ENCODE results near the gene CADM3. TPM values are rescaled to one million over a fixed set of nuclear protein-coding genes. Genes with fewer than 3 reads are reported as not detected.

Gene CADM3
- total RNA-seq, 6 experiments from 2014 or later: 0.11 to 0.61 (median 0.16) TPM

DNA sequence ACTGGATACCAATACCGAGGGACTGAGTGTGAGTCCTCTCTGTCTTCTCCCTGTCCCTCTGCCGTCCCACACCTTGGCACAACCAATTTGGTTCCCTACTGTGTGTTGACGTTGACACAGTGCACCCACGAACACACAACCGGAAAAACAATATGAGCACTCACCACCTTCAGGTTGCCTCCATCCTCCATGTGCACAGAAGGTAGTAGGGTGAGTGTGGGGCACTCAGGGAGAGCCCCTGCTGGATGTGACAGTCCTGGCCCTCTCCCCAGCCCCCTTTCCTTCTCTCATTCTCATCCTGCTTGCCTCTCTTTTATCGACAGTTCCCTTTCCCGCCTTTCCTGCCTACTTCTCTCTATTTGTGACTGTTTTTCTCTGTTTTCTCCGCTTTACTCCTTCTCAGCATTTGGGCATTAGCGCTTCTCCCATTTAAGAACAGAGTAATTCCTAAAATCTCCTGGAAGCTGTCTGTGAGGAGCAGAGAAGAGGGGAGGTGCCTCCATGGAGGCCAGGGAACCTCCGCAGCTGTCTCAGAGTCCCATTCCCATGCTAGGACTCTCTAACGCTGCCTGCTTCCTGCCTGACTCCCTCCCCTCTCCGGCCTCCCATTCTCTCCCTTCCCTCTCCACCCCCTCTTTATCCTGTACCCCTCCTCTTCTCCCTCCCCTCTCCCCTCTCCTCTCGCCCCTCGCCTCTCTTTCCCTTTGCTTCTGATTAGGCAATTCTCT, 16.4 kb downstream of the CADM3 start:
- DNase-seq (no peak), ATAC-seq (peak; percentile 17 to 33 (median 32))
- no peaks in the 10 kb centered on the region for H3K9me3 ChIP-seq
- 11% methylated on average over 12 of the region's 14 CpGs for WGBS (ENCODE audit: insufficient coverage, low coverage, low lambda C conversion rate, missing lambda C conversion rate)
- peaks cover 3 to 4% of the 10 kb centered on the region in 2 donors for H3K27me3 ChIP-seq
- no peaks in the 10 kb centered on the region for H3K36me3 ChIP-seq
- no peak overlapping the region for H3K27ac ChIP-seq
- intact Hi-C loops (cut with DNase I): no loop called here
- TF ChIP-seq POLR2A (IDR thresholded peaks at IDR 0.05): no peak
- TF ChIP-seq, protein P1, sequence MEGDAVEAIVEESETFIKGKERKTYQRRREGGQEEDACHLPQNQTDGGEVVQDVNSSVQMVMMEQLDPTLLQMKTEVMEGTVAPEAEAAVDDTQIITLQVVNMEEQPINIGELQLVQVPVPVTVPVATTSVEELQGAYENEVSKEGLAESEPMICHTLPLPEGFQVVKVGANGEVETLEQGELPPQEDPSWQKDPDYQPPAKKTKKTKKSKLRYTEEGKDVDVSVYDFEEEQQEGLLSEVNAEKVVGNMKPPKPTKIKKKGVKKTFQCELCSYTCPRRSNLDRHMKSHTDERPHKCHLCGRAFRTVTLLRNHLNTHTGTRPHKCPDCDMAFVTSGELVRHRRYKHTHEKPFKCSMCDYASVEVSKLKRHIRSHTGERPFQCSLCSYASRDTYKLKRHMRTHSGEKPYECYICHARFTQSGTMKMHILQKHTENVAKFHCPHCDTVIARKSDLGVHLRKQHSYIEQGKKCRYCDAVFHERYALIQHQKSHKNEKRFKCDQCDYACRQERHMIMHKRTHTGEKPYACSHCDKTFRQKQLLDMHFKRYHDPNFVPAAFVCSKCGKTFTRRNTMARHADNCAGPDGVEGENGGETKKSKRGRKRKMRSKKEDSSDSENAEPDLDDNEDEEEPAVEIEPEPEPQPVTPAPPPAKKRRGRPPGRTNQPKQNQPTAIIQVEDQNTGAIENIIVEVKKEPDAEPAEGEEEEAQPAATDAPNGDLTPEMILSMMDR (IDR thresholded peaks at IDR 0.05): no peak
- no peaks in the 10 kb centered on the region for H3K4me1 ChIP-seq
- no peak overlapping the region for H3K4me3 ChIP-seq

DNA sequence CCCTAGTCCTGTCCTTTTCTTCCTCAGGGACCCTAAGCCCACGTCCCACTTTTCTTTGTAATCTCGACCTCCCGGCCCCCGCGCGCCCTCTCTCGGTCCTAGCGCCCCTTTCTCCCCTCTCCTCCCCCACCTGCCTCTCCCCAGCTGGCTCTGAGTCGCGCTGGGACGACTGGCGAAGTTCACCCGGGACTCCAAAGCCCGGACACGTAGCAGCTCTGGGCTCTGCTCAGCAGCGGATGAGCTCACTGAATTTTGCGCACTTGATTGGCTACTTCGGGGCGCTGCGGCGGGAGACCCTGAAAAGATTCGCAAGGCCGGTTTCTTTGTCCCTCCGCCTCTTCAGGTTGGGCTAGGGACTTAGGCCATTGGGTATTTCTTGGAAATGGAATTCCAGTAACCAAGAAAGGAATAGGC, 17.0 kb downstream of the CADM3 start:
- 3% methylated on average over 24 of the region's 24 CpGs for WGBS (ENCODE audit: insufficient coverage, low coverage, low lambda C conversion rate, missing lambda C conversion rate)

DNA sequence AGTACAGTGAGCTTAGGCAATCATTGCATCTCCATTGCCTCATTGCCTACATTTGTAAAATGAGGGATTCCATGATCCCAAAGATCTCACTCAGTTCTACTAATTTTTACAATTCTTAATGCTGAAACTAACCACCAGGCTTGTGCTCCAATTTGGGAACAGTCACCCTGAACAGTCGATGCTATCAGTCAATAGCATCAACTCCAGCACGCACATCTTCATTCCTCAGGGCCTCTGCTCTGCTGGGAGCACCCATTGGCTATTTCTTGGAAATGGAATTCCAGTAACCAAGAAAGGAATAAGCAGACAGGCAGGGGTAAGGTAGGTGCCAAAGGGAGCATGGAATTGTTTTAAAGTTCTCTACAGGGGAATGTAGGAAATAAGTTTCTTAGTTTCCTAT, 19.0 kb downstream of the CADM3 start:
- intact Hi-C loops (cut with DNase I): no loop called here
- no peak overlapping the region for H3K4me3 ChIP-seq
- no peaks in the 10 kb centered on the region for H3K9me3 ChIP-seq
- no peak for DNase-seq
- TF ChIP-seq, protein P1 (IDR thresholded peaks at IDR 0.05): no peak
- no peak for TF ChIP-seq POLR2A (IDR thresholded peaks at IDR 0.05)
- ATAC-seq: no peak
- H3K27me3 ChIP-seq: peaks cover 3 to 4% of the 10 kb centered on the region in 2 donors
- H3K4me1 ChIP-seq: no peaks in the 10 kb centered on the region
- H3K27ac ChIP-seq: no peak overlapping the region
- 66% methylated on average over 2 of the region's 2 CpGs for WGBS (ENCODE audit: insufficient coverage, low coverage, low lambda C conversion rate, missing lambda C conversion rate)
- no peaks in the 10 kb centered on the region for H3K36me3 ChIP-seq

More for the DNA sequence above, 17.0 kb downstream of the CADM3 start:
- Histone ChIP-seq H3K27me3 (peaks cover 3 to 4% of the 10 kb centered on the region in 2 donors), H3K36me3 (no peaks in the 10 kb centered on the region), H3K27ac (no peak overlapping the region), H3K9me3 (no peaks in the 10 kb centered on the region), H3K4me1 (no peaks in the 10 kb centered on the region), H3K4me3 (no peak overlapping the region)
- DNase-seq: peak in 1 of 3 donors; percentile 56
- intact Hi-C loops (cut with DNase I): no loop called here
- peak; percentile 66 to 91 (median 76) for ATAC-seq
- TF ChIP-seq POLR2A (IDR thresholded peaks at IDR 0.05): no peak
- TF ChIP-seq, protein P1 (IDR thresholded peaks at IDR 0.05): no peak

DNA sequence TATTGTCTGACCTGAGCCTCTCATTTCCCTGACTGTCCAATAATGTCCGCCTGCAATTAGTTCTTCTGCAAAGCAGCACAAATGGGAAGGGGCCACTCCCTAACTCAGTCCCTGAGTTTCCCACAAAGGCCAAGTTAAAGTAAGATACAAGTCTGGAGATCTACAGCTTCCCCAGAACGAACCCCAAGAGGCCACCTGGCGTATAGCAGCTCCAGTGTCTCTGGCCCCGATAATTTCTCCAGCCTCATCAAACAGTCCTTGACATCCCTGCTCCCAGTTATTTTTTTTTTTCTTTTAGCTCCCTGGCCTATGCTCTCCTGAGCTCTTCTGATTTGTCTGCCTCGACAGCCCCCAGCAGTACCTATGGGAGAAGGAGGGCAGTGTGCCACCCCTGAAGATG, 25.1 kb downstream of the CADM3 start:
- Histone ChIP-seq H3K9me3 (no peaks in the 10 kb centered on the region), H3K27me3 (no peaks in the 10 kb centered on the region), H3K4me1 (no peaks in the 10 kb centered on the region), H3K36me3 (no peaks in the 10 kb centered on the region), H3K4me3 (no peak overlapping the region), H3K27ac (no peak overlapping the region)
- WGBS (ENCODE audit: insufficient coverage, low coverage, low lambda C conversion rate, missing lambda C conversion rate): 51% methylated on average over 4 of the region's 5 CpGs
- DNase-seq (no peak), ATAC-seq (no peak)
- TF ChIP-seq, protein P1 (IDR thresholded peaks at IDR 0.05): no peak
- TF ChIP-seq POLR2A (IDR thresholded peaks at IDR 0.05): no peak
- intact Hi-C loops (cut with DNase I): no loop called here

Data from right lobe of liver (tissue), 6 donors.